OCI-LY1 (cell line): Measurements from ENCODE around the gene REPS1.

Source experiments
- CTCF ChIP-seq: fragments of 200-600 bp; sonication (generic), shearing (Covaris generic); IDR thresholded peaks from 2 replicates; pipeline ENCODE4 v1.5.1; 2017; ENCODE audit warnings: mild to moderate bottlenecking, antibody characterized with exemption, low read length, moderate library complexity, mixed read lengths
- EZH2 ChIP-seq: fragments of 200-600 bp; sonication (generic), shearing (Covaris generic); IDR thresholded peaks from 2 replicates; pipeline ENCODE4 v1.8.0; 2017; ENCODE audit warnings: borderline replicate concordance, mixed run types, mild to moderate bottlenecking, antibody characterized with exemption, low read length, moderate library complexity, mixed read lengths

GRCh38 chr6:138959521-138959920 is 28.5 kb downstream of the REPS1 start:
- TF ChIP-seq CTCF (no peak), EZH2 (no peak)
